ENCODE measurements around the gene RHOV.

The RHOV gene

DNA sequence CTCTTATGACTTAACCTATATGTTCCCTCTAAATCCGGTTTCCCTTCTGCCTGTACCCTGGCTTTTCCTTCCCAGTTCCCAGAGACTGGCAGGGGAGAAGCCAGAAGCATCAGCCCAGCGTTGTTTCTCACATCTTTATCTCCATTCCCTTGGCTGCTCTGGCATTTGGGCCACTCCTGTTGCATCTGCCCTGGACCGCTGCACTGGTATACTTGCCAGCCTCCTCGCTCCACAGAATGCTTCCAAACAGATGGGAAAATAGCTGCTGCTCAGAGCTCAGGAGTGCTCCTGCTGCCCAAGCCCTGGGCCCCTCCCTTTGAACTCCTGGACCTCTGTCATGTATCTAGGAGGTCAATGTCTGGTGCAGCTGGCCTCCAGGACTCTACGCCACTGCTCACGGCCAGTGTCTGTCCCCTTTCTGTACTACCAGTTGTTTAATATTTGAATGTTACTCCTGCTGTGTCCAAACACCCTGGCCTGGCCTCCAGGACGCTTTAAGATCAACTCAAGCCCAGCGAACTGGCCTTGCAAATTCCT is 23.4 kb downstream of the RHOV start:
- Mint-ChIP-seq H3K9me3 (no peaks in the 10 kb centered on the region), H3K27me3 (ENCODE audit: low read depth) (peaks cover 3% of the 10 kb centered on the region), H3K27ac (no peak overlapping the region), H3K4me3 (no peak overlapping the region), H3K36me3 (ENCODE audit: low read depth) (no peaks in the 10 kb centered on the region), H3K4me1 (ENCODE audit: low read depth) (peaks cover 20% of the 10 kb centered on the region)

DNA sequence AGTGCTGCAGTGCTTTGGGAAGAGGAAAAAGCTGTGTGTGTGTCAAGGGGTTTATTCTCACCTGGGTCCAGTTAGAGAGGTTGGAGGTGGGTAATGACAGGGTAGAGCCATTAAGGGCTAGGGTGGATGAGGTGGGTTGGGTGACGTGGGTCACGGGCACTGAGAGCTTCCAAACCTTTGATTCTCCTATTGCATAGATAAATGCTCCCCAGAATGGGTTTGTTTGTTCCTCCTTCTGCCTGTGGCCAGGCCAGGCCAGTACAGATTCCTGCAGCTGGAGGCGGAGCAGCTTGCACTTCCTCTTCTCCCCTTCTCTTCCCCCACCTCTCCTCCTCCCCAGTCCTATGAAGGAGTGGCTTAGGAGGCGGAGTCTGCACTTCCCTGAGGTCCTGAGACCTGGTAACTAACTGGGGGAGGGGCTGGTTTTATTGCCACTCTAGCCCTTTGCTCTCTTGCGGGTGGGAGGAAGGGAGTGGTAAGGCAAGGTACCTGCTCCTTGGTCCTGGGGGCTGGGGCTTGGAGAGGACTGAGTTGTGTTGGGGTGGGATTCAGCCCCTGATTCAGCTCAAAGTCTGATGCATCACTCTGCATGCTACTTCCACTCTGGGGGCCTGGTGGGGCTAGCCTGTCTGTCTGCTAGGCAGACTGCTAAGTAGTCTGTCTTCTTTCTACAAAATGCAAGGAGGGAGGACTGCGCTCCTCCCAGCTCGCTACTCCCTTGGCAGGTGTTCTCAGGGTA is 26.6 kb downstream of the RHOV start:
- H3K9me3 Mint-ChIP-seq, result no peaks in the 10 kb centered on the region
- H3K27ac Mint-ChIP-seq, result peak overlapping the region; percentile 0
- peaks cover 15% of the 10 kb centered on the region for H3K27me3 Mint-ChIP-seq (ENCODE audit: low read depth)
- H3K36me3 Mint-ChIP-seq (ENCODE audit: low read depth), result peaks cover 2% of the 10 kb centered on the region
- no peak overlapping the region for H3K4me3 Mint-ChIP-seq
- H3K4me1 Mint-ChIP-seq (ENCODE audit: low read depth), result peaks cover 31% of the 10 kb centered on the region

DNA sequence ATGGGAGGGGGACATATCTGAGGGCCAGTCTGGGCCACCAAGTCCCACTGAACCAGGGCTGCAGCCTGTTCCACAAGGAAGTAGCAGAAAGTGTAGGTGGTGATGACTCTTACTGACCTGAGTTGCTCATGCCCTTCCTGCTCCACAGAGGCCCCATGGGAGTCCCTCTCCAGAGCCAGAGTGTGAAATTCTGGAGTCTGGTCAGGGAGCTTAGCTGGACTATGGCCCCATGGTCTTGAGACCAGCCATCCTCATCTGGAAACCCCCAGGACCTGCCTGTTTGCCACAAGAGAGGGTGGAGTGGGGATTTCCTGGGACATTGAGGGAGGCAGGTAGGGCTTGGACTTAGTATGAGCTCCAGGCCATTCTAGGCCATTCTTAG is 27.2 kb downstream of the RHOV start:
- H3K4me1 Mint-ChIP-seq (ENCODE audit: low read depth), result peaks cover 31% of the 10 kb centered on the region
- H3K4me3 Mint-ChIP-seq, result no peak overlapping the region
- peaks cover 2% of the 10 kb centered on the region for H3K36me3 Mint-ChIP-seq (ENCODE audit: low read depth)
- H3K27me3 Mint-ChIP-seq (ENCODE audit: low read depth), result peaks cover 20% of the 10 kb centered on the region
- no peaks in the 10 kb centered on the region for H3K9me3 Mint-ChIP-seq
- peak overlapping the region; percentile 0 for H3K27ac Mint-ChIP-seq

DNA sequence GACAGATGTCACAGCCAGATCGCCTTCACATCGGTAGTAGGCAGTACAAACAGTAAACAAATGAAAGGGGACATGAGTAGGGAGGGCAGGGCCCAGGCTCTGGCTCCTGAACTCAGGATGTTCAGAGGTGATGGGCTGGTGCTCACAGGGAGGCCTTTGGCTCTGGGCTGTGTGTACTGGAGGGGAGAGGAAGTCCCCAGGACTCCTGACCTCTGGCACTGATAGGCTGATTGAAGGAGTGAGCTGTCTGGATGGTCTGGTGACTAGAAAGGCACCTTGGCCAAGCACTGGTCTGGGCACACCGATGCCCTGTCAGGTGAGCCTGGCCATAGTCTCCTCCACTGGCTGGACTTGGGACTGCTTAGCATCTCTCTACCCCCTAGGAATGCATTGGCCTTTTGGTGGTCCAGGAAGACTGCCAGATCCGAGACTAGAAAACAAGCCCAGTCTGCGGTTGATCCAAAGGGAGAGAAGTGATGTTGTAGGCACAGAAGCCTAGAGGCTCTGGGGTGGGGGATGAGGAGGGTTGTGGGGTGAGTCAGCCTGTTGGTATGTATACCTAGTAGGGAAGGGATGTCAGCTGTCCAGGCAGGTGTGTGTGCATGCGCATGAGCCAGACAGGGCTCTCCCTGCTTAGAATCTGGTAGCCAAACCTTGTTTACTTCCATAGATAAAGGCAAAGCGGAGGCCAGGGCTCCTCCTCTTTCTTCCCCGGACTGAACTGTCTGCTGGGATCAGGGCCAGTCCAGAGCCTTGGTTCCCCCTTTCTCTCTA is 28.3 kb downstream of the RHOV start:
- H3K36me3 Mint-ChIP-seq (ENCODE audit: low read depth), result peaks cover 2% of the 10 kb centered on the region
- peaks cover 30% of the 10 kb centered on the region for H3K27me3 Mint-ChIP-seq (ENCODE audit: low read depth)
- peak overlapping the region; percentile 42 for H3K4me3 Mint-ChIP-seq
- no peak overlapping the region for H3K27ac Mint-ChIP-seq
- H3K4me1 Mint-ChIP-seq (ENCODE audit: low read depth), result peaks cover 31% of the 10 kb centered on the region
- no peaks in the 10 kb centered on the region for H3K9me3 Mint-ChIP-seq

DNA sequence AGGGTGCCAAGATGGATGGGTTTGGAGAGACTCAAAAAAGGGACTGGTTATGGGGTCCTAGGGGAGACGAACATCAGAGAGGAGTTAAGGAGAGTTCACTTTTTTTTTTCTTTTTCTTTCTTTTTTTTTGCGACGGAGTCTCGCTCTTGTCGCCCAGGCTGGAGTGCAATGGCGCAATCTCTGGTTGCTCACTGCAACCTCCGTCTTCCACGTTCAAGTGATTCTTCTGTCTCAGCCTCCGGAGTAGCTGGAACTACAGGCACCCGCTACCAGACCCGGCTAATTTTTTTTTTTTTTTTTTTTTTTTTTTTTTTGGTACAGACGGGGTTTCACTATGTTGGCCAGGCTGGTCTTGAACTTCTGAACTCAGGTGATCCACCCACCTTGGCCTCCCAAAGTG is 29.0 kb downstream of the RHOV start:
- H3K27ac Mint-ChIP-seq, result no peak overlapping the region
- peak overlapping the region; percentile 81 for H3K4me3 Mint-ChIP-seq

DNA sequence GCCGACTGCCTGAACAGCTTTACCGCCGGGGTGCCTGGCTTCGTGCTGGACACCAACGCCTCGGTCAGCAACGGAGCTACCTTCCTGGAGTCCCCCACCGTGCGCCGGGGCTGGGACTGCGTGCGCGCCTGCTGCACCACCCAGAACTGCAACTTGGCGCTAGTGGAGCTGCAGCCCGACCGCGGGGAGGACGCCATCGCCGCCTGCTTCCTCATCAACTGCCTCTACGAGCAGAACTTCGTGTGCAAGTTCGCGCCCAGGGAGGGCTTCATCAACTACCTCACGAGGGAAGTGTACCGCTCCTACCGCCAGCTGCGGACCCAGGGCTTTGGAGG is 29.4 kb downstream of the RHOV start:
- no peaks in the 10 kb centered on the region for H3K9me3 Mint-ChIP-seq
- H3K4me3 Mint-ChIP-seq, result peak overlapping the region; percentile 81
- H3K27me3 Mint-ChIP-seq (ENCODE audit: low read depth), result peaks cover 31% of the 10 kb centered on the region
- peaks cover 2% of the 10 kb centered on the region for H3K36me3 Mint-ChIP-seq (ENCODE audit: low read depth)
- H3K27ac Mint-ChIP-seq, result no peak overlapping the region
- H3K4me1 Mint-ChIP-seq (ENCODE audit: low read depth), result peaks cover 31% of the 10 kb centered on the region

More for the DNA sequence above, 29.0 kb downstream of the RHOV start:
- H3K27me3 Mint-ChIP-seq (ENCODE audit: low read depth), result peaks cover 30% of the 10 kb centered on the region
- peaks cover 31% of the 10 kb centered on the region for H3K4me1 Mint-ChIP-seq (ENCODE audit: low read depth)
- H3K9me3 Mint-ChIP-seq, result no peaks in the 10 kb centered on the region
- peaks cover 2% of the 10 kb centered on the region for H3K36me3 Mint-ChIP-seq (ENCODE audit: low read depth)

DNA sequence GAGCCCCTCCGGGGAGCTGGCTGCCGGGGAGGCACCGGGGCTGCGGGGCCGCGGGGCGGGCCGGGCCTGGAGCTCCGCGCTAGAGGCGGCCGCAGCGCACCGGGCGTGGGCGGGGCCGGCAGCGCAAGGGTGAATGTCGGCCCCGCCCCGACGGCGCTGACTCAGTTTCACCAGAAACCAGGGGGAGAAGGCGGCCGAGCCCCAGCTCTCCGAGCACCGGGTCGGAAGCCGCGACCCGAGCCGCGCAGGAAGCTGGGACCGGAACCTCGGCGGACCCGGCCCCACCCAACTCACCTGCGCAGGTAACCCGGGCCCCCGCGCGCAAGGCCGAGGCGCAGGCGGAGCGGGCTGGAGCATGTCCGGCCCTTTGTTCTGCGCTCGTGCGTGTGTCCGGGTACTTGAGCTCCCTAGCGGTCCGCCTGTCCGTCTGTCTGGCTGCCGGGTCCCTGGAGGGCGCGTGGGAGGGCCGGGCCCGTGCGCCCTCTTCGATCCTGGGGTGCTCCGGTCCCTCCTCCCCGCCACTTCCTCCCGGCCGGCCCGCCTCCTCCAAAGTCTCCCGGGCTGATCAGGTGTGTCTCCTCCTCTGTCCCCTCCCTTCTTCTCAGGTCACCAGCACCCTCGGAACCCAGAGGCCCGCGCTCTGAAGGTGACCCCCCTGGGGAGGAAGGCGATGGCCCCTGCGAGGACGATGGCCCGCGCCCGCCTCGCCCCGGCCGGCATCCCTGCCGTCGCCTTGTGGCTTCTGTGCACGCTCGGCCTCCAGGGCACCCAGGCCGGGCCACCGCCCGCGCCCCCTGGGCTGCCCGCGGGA is 29.9 kb downstream of the RHOV start, which contains the start of gene SPINT1:
SPINT1 (plus strand) TSS at position 164 of the 811 bp plus-strand sequence; CDS start at position 671, 507 bp downstream.
- Mint-ChIP-seq H3K9me3 (no peaks in the 10 kb centered on the region), H3K27ac (no peak within 1 kb of the TSS), H3K4me1 (ENCODE audit: low read depth) (peaks cover 31% of the 10 kb centered on the region), H3K36me3 (ENCODE audit: low read depth) (peaks cover 2% of the 10 kb centered on the region), H3K4me3 (peak within 1 kb of the TSS; percentile 81), H3K27me3 (ENCODE audit: low read depth) (peaks cover 31% of the 10 kb centered on the region)

DNA sequence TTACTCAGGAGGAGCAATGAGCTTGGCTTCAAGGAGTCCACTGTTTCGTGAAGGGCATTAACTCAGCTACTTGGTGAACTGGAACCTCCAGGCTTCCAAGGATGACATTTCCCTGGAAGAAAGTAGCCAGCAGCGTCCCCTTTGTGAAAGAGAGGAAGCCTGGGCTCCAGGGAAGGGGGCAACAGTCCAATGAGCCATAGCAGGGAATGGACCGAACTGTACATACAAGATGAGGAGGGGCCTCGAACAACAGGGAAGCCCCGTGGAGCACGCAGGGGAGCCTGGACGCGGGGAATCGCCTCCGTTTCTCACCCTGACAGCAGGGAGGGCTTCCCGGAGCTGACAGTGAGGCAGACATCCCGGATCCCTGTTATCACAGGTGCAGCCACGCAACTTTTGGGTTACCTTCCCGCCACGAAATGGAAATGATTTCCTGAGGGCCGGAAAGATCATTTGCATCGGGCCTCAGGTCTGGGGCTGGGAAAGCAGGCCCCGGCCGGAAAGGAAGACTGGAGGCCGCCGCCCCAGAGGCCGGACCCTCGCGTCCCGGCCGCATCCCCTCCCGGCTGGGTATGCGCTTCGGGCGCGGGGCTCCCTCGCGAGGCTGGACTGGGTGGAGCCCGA is 30.7 kb downstream of the RHOV start:
- Mint-ChIP-seq H3K27ac (no peak overlapping the region), H3K4me3 (peak overlapping the region; percentile 77), H3K36me3 (ENCODE audit: low read depth) (peaks cover 2% of the 10 kb centered on the region), H3K4me1 (ENCODE audit: low read depth) (peaks cover 31% of the 10 kb centered on the region), H3K27me3 (ENCODE audit: low read depth) (peaks cover 31% of the 10 kb centered on the region), H3K9me3 (no peaks in the 10 kb centered on the region)

DNA sequence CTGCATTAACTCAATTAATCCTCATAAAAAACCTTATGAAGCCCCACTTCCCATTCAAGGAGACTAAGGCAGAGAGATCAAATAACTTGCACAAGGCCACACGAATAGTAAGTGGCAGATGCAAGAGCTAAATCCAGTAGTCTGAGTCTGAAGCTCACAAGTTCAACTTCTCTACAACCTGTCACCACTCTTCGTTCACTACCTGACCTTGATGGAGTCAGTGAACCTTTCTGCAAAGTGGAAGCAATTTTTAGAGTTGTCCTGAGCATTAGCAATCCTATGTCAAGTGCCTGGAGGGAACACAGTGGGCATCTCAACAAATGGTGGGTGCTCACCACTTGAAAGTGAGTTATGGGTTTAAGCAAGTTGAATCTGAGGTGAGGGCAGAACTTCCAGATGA is 32.3 kb downstream of the RHOV start:
- Mint-ChIP-seq H3K27ac (no peak overlapping the region), H3K4me3 (no peak overlapping the region), H3K36me3 (ENCODE audit: low read depth) (peaks cover 2% of the 10 kb centered on the region), H3K27me3 (ENCODE audit: low read depth) (peaks cover 31% of the 10 kb centered on the region), H3K4me1 (ENCODE audit: low read depth) (peaks cover 17% of the 10 kb centered on the region), H3K9me3 (no peaks in the 10 kb centered on the region)

DNA sequence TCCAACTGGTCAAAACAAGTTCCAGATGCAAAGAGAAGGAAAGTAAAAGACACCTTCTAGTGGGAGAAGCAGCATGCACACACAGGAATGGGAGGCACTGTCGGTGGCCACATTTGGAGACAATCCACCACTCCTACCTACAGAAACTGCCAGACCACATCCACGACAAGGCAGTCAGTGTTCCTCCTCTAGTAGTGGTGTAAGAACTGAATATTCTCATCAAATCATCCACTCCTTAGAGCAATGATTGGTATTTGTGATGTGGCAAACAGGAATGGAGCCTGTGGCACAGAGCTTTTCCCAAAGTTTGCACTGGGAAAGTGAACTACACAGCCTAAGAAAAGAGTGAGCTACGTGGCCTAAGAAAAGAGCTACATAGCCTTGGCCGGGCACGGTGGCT is 35.3 kb downstream of the RHOV start:
- no peaks in the 10 kb centered on the region for H3K9me3 Mint-ChIP-seq
- no peak overlapping the region for H3K27ac Mint-ChIP-seq
- no peak overlapping the region for H3K4me3 Mint-ChIP-seq
- H3K4me1 Mint-ChIP-seq (ENCODE audit: low read depth), result peaks cover 4% of the 10 kb centered on the region
- H3K27me3 Mint-ChIP-seq (ENCODE audit: low read depth), result peaks cover 28% of the 10 kb centered on the region
- no peaks in the 10 kb centered on the region for H3K36me3 Mint-ChIP-seq (ENCODE audit: low read depth)

DNA sequence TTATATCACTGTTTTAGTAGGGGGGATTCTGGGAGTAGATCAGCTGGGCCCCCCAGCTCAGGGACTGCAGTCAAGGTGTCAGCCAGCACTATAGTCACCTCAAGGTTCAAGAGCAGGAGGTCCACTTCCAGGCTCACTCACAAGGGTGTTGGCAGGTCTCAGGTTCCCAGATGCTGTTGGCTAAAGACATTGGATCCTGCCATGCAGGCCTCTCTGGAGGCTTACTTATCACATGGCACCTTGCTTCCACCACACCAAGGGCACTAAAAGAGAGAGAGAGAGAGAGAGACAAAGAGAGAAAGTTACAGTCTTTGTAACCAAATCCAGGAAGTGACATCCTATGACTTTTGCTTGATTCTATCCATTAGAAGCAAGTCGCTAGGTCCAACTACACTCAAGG is 38.0 kb downstream of the RHOV start:
- Mint-ChIP-seq H3K27me3 (ENCODE audit: low read depth) (peaks cover 6% of the 10 kb centered on the region), H3K4me1 (ENCODE audit: low read depth) (peaks cover 1% of the 10 kb centered on the region), H3K4me3 (no peak overlapping the region), H3K36me3 (ENCODE audit: low read depth) (no peaks in the 10 kb centered on the region), H3K9me3 (no peaks in the 10 kb centered on the region), H3K27ac (no peak overlapping the region)

DNA sequence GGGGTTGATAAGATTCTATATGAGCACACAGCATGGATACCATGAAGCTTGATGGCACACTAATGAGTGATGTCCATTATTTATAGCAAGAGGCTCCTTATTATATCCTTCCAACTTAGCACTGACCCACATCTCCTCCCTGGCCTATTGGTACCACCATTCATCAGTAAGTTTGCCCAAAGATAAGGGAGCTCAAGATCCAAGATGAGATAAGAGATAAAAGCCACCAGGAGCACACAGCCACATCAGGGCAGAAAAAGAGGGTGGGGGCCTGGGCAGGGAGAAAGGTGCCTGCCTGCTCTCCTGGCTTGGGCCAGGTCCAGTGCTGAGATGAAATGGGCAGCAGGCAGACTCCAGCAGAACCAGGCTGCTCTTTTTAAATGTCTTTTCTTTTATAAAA is 41.1 kb downstream of the RHOV start:
- H3K27ac Mint-ChIP-seq, result no peak overlapping the region
- H3K36me3 Mint-ChIP-seq (ENCODE audit: low read depth), result no peaks in the 10 kb centered on the region
- H3K4me1 Mint-ChIP-seq (ENCODE audit: low read depth), result peaks cover 2% of the 10 kb centered on the region
- H3K4me3 Mint-ChIP-seq, result no peak overlapping the region
- H3K9me3 Mint-ChIP-seq, result no peaks in the 10 kb centered on the region
- H3K27me3 Mint-ChIP-seq (ENCODE audit: low read depth), result no peaks in the 10 kb centered on the region

DNA sequence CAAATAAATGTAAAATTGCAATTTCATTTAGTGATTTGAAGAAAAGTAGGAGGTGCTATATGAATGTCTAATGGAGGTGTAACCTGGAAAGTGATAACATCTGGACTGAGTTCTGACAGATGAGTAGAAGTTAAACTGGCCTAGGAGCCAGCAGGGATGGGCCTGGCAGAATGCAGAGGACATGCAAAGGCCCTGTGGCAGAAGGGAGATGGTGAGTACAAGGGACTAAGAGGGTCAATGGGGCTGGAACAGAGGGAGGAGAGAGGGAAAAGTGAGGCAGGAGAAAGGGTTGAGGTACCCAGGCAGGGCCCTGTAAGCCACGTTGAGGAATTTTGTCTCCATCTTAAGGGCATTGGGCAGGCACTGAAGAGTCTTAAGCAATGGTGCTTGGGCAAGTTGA is 42.2 kb downstream of the RHOV start:
- H3K36me3 Mint-ChIP-seq (ENCODE audit: low read depth), result no peaks in the 10 kb centered on the region
- H3K27me3 Mint-ChIP-seq (ENCODE audit: low read depth), result no peaks in the 10 kb centered on the region
- H3K9me3 Mint-ChIP-seq, result no peaks in the 10 kb centered on the region
- no peak overlapping the region for H3K27ac Mint-ChIP-seq
- no peak overlapping the region for H3K4me3 Mint-ChIP-seq
- H3K4me1 Mint-ChIP-seq (ENCODE audit: low read depth), result peaks cover 2% of the 10 kb centered on the region

DNA sequence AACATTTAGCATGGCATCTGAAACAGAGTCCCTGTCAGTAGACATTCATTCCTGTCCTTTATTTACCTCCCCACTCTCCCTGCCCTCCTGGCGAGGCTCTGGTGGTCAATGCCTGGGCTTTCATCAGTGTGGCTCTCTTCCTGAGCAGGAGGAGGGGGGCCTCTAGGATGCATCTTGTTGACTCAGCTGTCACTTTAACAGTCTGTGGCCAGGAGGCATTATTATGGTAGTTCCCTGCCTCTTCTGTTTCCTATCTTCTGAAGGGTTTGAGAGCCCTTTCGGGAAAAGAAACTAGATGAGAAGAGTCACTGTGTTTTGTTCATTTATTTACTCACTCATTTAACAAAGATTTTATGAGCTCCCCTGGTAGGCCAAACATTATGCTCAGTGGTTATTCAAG is 43.1 kb downstream of the RHOV start:
- Mint-ChIP-seq H3K4me3 (no peak overlapping the region), H3K27ac (no peak overlapping the region)

More for the DNA sequence above, 43.1 kb downstream of the RHOV start:
- Mint-ChIP-seq H3K36me3 (ENCODE audit: low read depth) (no peaks in the 10 kb centered on the region), H3K27me3 (ENCODE audit: low read depth) (peaks cover 3% of the 10 kb centered on the region), H3K4me1 (ENCODE audit: low read depth) (peaks cover 2% of the 10 kb centered on the region), H3K9me3 (no peaks in the 10 kb centered on the region)
